ENCODE measurements around the gene TMC3. TPM values are rescaled to one million over a fixed set of nuclear protein-coding genes. Genes with fewer than 3 reads are reported as not detected.
A peak's percentile ranks its signal among the peaks of the same experiment; 100 is the strongest.

Gene TMC3
- total and polyA plus RNA-seq, 10 donors: not detected

- intact Hi-C loops (cut with DNase I; ENCODE audit: low total_unique reads): no loop called here
- DNase-seq: no peak
Measured at GRCh38 chr15:81303244-81304225, 70.5 kb downstream of the TMC3 start.

GRCh38 chr15:81302701-81303109 is 71.3 kb downstream of the TMC3 start:
- intact Hi-C loops (cut with DNase I; ENCODE audit: low total_unique reads): no loop called here
- peak overlapping the region; percentile 7 to 87 (median 68) for H3K4me3 ChIP-seq

More at GRCh38 chr15:81303244-81304225, 70.5 kb downstream of the TMC3 start:
- peaks cover 41 to 99% (median 79%) of the 10 kb centered on the region in 6 donors for H3K4me1 ChIP-seq
- H3K27me3 ChIP-seq (replicated peaks in 1 of 7): no peaks in the 10 kb centered on the region
- peak overlapping the region in 5 of 8 donors; percentile 65 to 87 (median 68) for H3K4me3 ChIP-seq
- no peaks in the 10 kb centered on the region for H3K9me3 ChIP-seq
- TF ChIP-seq POLR2AphosphoS5 (IDR thresholded peaks at IDR 0.05): peak in 1 of 3 donors; percentile 32
- no peak for TF ChIP-seq CTCF (IDR thresholded peaks at IDR 0.05 in 8 of 11, conservative IDR thresholded peaks at IDR 0.05 in 3 of 11)
- WGBS, 5 donors: 58 to 69% (median 62%) methylated on average over 9 of the region's 9 CpGs
- H3K27ac ChIP-seq: peak overlapping the region; percentile 7 to 98 (median 92)
- peaks cover 7 to 99% (median 86%) of the 10 kb centered on the region in 6 donors for H3K36me3 ChIP-seq

GRCh38 chr15:81301815-81302399 is 72.1 kb downstream of the TMC3 start:
- Histone ChIP-seq H3K4me1 (peaks cover 41 to 100% (median 87%) of the 10 kb centered on the region in 6 donors), H3K9me3 (no peaks in the 10 kb centered on the region), H3K4me3 (peak overlapping the region in 7 of 8 donors; percentile 18 to 87 (median 68)), H3K27me3 (replicated peaks in 1 of 7) (no peaks in the 10 kb centered on the region), H3K36me3 (peaks cover 6 to 91% (median 70%) of the 10 kb centered on the region in 6 donors), H3K27ac (peak overlapping the region; percentile 49 to 98 (median 92))
- intact Hi-C loops (cut with DNase I; ENCODE audit: low total_unique reads): no loop called here
- 43 to 62% (median 51%) methylated on average over 5 of the region's 5 CpGs for WGBS, 5 donors
- peak; percentile 91 for DNase-seq
- TF ChIP-seq CTCF (IDR thresholded peaks at IDR 0.05 in 8 of 11, conservative IDR thresholded peaks at IDR 0.05 in 3 of 11) (no peak), POLR2A (IDR thresholded peaks at IDR 0.05) (peak in 1 of 3 donors; percentile 16), POLR2AphosphoS5 (IDR thresholded peaks at IDR 0.05) (peak; percentile 30 to 88 (median 81))

More at GRCh38 chr15:81302701-81303109, 71.3 kb downstream of the TMC3 start:
- H3K27ac ChIP-seq: peak overlapping the region; percentile 7 to 98 (median 92)
- DNase-seq: no peak
- peak in 1 of 3 donors; percentile 70 for TF ChIP-seq POLR2AphosphoS5 (IDR thresholded peaks at IDR 0.05)
- TF ChIP-seq CTCF (IDR thresholded peaks at IDR 0.05 in 8 of 11, conservative IDR thresholded peaks at IDR 0.05 in 3 of 11): no peak
- TF ChIP-seq POLR2A (IDR thresholded peaks at IDR 0.05): no peak
- no peaks in the 10 kb centered on the region for H3K9me3 ChIP-seq
- 26 to 48% (median 42%) methylated on average over 6 of the region's 6 CpGs for WGBS, 5 donors
- H3K36me3 ChIP-seq: peaks cover 7 to 98% (median 78%) of the 10 kb centered on the region in 6 donors
- no peaks in the 10 kb centered on the region for H3K27me3 ChIP-seq (replicated peaks in 1 of 7)
- H3K4me1 ChIP-seq: peaks cover 41 to 100% (median 86%) of the 10 kb centered on the region in 6 donors

Data from spleen (tissue), 11 donors.